Liver (tissue), 9 donors: ENCODE results near the gene CBX2. TPM values are rescaled to one million over a fixed set of nuclear protein-coding genes. Genes with fewer than 3 reads are reported as not detected.

ENCODE experiments used
- DNase-seq: peaks from one replicate; pipeline ENCODE4 v3.0.0-alpha.2; 2017; ENCODE audit warnings: low spot score
- H3K27ac ChIP-seq, 2 donors: one replicate each; pipeline ENCODE4 v1.7.0; 2013; ENCODE audit warnings: inconsistent platforms in 2 of 2, low read length in 2 of 2, control low read depth in 1 of 2, low read depth in 1 of 2, mild to moderate bottlenecking in 1 of 2
- H3K27me3 ChIP-seq, 4 donors: one replicate each; pipeline versions ENCODE4 v1.6.1 to v1.7.0; 2013; ENCODE audit warnings: low read length in 3 of 4, inconsistent platforms in 1 of 4, mild to moderate bottlenecking in 1 of 4, moderate library complexity in 1 of 4; ENCODE audit not compliant: control insufficient read depth in 4 of 4, insufficient read depth in 4 of 4
- H3K36me3 ChIP-seq, 4 donors: one replicate each; pipeline versions ENCODE4 v1.6.1 to v1.7.0; 2013; ENCODE audit warnings: low read length in 3 of 4, mild to moderate bottlenecking in 3 of 4, low read depth in 1 of 4, moderate library complexity in 1 of 4; ENCODE audit not compliant: control insufficient read depth in 4 of 4, insufficient read depth in 3 of 4
- H3K4me1 ChIP-seq, 4 donors: one replicate each; pipeline versions ENCODE4 v1.6.1 to v1.7.0; 2013; ENCODE audit warnings: low read length in 3 of 4, mild to moderate bottlenecking in 3 of 4, moderate library complexity in 1 of 4; ENCODE audit not compliant: control insufficient read depth in 4 of 4, insufficient read depth in 4 of 4
- H3K4me3 ChIP-seq, 3 donors: one replicate each; pipeline versions ENCODE4 v1.6.1 to v1.7.0; 2013; ENCODE audit warnings: low read length in 3 of 3, control low read depth in 1 of 3, low read depth in 1 of 3, mild to moderate bottlenecking in 1 of 3
- H3K9ac ChIP-seq, 2 donors: one replicate each; pipeline ENCODE4 v1.7.0; 2013; ENCODE audit warnings: low read length in 2 of 2, mild to moderate bottlenecking in 2 of 2, moderate library complexity in 2 of 2, control low read depth in 1 of 2, low read depth in 1 of 2
- H3K9me3 ChIP-seq, 4 donors: one replicate each; pipeline versions ENCODE4 v1.6.1 to v1.7.0; 2013; ENCODE audit warnings: low read length in 3 of 4; ENCODE audit not compliant: control insufficient read depth in 4 of 4
- CTCF ChIP-seq: fragments of 150-350 bp; IDR thresholded peaks from 2 replicates; pipeline ENCODE4 v1.5.1; 2017; ENCODE audit warnings: improper control_type of control experiment, low read depth, low read length; ENCODE audit not compliant: missing input control
- EGR1 ChIP-seq, 2 donors: IDR thresholded peaks; 2 replicates each; pipeline ENCODE4 v1.6.1; 2016 to 2018; ENCODE audit warnings: antibody characterized with exemption in 2 of 2, low read depth in 2 of 2
- FOXA2 ChIP-seq: IDR thresholded peaks from 2 replicates; pipeline ENCODE4 v1.6.1; 2016; ENCODE audit warnings: antibody characterized with exemption
- GABPA ChIP-seq, 2 donors: IDR thresholded peaks in 1 of 2; conservative IDR thresholded peaks in 1 of 2; 2 replicates each; pipeline ENCODE4 v1.6.1; 2016; ENCODE audit warnings: antibody characterized with exemption in 2 of 2, mild to moderate bottlenecking in 1 of 2, moderate library complexity in 1 of 2
- RAD21 ChIP-seq, 2 donors: IDR thresholded peaks; 2 replicates each; pipeline ENCODE4 v1.6.1; 2016; ENCODE audit warnings: antibody characterized with exemption in 2 of 2, mild to moderate bottlenecking in 2 of 2
- REST ChIP-seq: IDR thresholded peaks from 2 replicates; pipeline ENCODE4 v1.6.1; 2016; ENCODE audit warnings: antibody characterized with exemption, mild to moderate bottlenecking
- SP1 ChIP-seq: IDR thresholded peaks from 2 replicates; pipeline ENCODE4 v1.6.1; 2018; ENCODE audit warnings: antibody characterized with exemption, mild to moderate bottlenecking
- YY1 ChIP-seq: IDR thresholded peaks from 2 replicates; pipeline ENCODE4 v1.6.1; 2016; ENCODE audit warnings: antibody characterized with exemption, mild to moderate bottlenecking
- WGBS: extraction: QIAGEN DNeasy Blood & Tissue Kit; methylation state at CpG from one replicate; pipeline ENCODE4 v1.1.7; 2013; 5-methylcytosine and 5-hydroxymethylcytosine counted together
- polyA plus RNA-seq, 2 donors: library from polyadenylated mRNA; stranded (reverse) in 1 of 2; unstranded in 1 of 2; fragments of 200-250 nt in 1 of 2; fragments of >200 nt in 1 of 2; fragmentation: Nextera tagmentation in 1 of 2; extraction: Ambion mirVana in 1 of 2; gene quantifications; one replicate each; pipeline versions ENCODE4 v1.2.1 to v1.2.3, GENCODE V29; 2013 to 2015
- total RNA-seq, 2 donors: library from RNA; depleted of rRNA; stranded (reverse); fragments of >200 nt; gene quantifications; one replicate each; pipeline ENCODE4 v1.2.3, GENCODE V29; 2014
- TF ChIP-seq, protein P1 (sequence below): IDR thresholded peaks from 2 replicates; pipeline ENCODE4 v1.6.1; 2016; ENCODE audit warnings: antibody characterized with exemption
- TF ChIP-seq, protein P2 (sequence below): IDR thresholded peaks from 2 replicates; pipeline ENCODE4 v1.6.1; 2016; ENCODE audit warnings: antibody characterized with exemption
- TF ChIP-seq, protein P3 (sequence below): IDR thresholded peaks from 2 replicates; pipeline ENCODE4 v1.6.1; 2016; ENCODE audit warnings: antibody characterized with exemption
- donor health status: healthy.
- donor health status: healthy.
- donor health status: healthy.
- donor health status: healthy.
- donor health status: healthy.

Gene CBX2
- total and polyA plus RNA-seq, 4 donors, result 0.33 to 2.4 (median 0.53) TPM

GRCh38 chr17:79811011-79811867 is 33.3 kb downstream of the CBX2 start:
- no peak for DNase-seq
- Histone ChIP-seq H3K9ac (no peak overlapping the region), H3K4me1 (peaks cover 3 to 28% (median 22%) of the 10 kb centered on the region in 4 donors), H3K27ac (no peak overlapping the region), H3K9me3 (no peaks in the 10 kb centered on the region), H3K27me3 (peaks cover 6 to 42% (median 25%) of the 10 kb centered on the region in 4 donors), H3K36me3 (no peaks in the 10 kb centered on the region), H3K4me3 (peak overlapping the region in 1 of 3 donors; percentile 6)
- TF ChIP-seq RAD21 (IDR thresholded peaks at IDR 0.05) (peak; percentile 53 to 73), CTCF (peak; percentile 38)
- TF ChIP-seq, protein P1, sequence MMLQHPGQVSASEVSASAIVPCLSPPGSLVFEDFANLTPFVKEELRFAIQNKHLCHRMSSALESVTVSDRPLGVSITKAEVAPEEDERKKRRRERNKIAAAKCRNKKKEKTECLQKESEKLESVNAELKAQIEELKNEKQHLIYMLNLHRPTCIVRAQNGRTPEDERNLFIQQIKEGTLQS, result no peak
- 4% methylated on average over 66 of the region's 66 CpGs for WGBS

DNA sequence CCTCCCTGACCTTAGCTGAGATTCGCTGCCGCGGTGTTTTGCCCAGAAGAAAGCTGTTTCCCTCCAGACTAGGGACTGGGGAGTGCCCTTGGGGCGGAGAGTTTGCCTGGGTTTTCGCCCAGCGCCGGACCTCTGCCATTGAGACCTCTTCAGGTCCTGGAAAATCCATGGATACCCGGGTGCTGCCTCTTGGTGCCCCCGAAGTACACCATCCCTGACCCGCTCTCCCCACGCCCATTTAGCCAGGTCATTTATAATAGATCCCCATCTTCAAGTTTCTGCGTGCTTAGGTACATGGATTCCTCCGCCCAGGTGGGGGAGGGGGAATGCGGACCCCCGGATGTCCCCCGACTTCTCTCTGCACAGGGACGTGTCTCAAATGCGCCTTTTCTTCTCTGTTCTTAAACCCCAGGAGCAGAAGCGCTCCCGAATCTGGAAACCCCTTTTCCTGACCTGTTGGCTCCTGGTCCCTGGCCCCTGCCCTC is 34.0 kb downstream of the CBX2 start:
- TF ChIP-seq CTCF, result no peak
- TF ChIP-seq, protein P2, sequence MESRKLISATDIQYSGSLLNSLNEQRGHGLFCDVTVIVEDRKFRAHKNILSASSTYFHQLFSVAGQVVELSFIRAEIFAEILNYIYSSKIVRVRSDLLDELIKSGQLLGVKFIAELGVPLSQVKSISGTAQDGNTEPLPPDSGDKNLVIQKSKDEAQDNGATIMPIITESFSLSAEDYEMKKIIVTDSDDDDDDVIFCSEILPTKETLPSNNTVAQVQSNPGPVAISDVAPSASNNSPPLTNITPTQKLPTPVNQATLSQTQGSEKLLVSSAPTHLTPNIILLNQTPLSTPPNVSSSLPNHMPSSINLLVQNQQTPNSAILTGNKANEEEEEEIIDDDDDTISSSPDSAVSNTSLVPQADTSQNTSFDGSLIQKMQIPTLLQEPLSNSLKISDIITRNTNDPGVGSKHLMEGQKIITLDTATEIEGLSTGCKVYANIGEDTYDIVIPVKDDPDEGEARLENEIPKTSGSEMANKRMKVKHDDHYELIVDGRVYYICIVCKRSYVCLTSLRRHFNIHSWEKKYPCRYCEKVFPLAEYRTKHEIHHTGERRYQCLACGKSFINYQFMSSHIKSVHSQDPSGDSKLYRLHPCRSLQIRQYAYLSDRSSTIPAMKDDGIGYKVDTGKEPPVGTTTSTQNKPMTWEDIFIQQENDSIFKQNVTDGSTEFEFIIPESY, result no peak
- TF ChIP-seq, protein P1, result no peak
- TF ChIP-seq, protein P3, sequence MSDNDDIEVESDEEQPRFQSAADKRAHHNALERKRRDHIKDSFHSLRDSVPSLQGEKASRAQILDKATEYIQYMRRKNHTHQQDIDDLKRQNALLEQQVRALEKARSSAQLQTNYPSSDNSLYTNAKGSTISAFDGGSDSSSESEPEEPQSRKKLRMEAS, result no peak
- TF ChIP-seq EGR1 (IDR thresholded peaks at IDR 0.05; ENCODE audit: low read depth in 2 of 2), result no peak
- no peak for TF ChIP-seq SP1
- no peak for TF ChIP-seq GABPA (IDR thresholded peaks at IDR 0.05 in 1 of 2, conservative IDR thresholded peaks at IDR 0.05 in 1 of 2)
- TF ChIP-seq RAD21 (IDR thresholded peaks at IDR 0.05), result no peak
- TF ChIP-seq REST, result no peak
- TF ChIP-seq YY1, result no peak
- TF ChIP-seq FOXA2, result no peak
- Histone ChIP-seq H3K9ac (no peak overlapping the region), H3K9me3 (no peaks in the 10 kb centered on the region), H3K36me3 (no peaks in the 10 kb centered on the region), H3K27me3 (peaks cover 0 to 40% (median 19%) of the 10 kb centered on the region in 4 donors), H3K27ac (no peak overlapping the region), H3K4me3 (no peak overlapping the region), H3K4me1 (peaks cover 3 to 28% (median 22%) of the 10 kb centered on the region in 4 donors)
- WGBS, result 8% methylated on average over 20 of the region's 20 CpGs
- no peak for DNase-seq
